Trophoblast cell (in vitro differentiated cells and primary cell): ENCODE data around the gene PCSK7.

Experiments used
- DNase-seq, 2 donors: peaks; one replicate each; pipeline ENCODE4 v3.0.0-alpha.2; 2016
- H2AFZ ChIP-seq: 2 replicates; pipeline ENCODE4 v1.6.1; 2013; ENCODE audit warnings: low read length, moderate library complexity, mild to moderate bottlenecking; ENCODE audit not compliant: insufficient read depth, poor library complexity
- H2AK5ac ChIP-seq: 2 replicates; pipeline ENCODE4 v1.6.1; 2013; ENCODE audit warnings: mild to moderate bottlenecking, low read length
- H2BK120ac ChIP-seq: 2 replicates; pipeline ENCODE4 v1.6.1; 2013; ENCODE audit warnings: low read length, mild to moderate bottlenecking, moderate library complexity; ENCODE audit not compliant: insufficient read depth, poor library complexity
- H2BK12ac ChIP-seq: 2 replicates; pipeline ENCODE4 v1.6.1; 2013; ENCODE audit warnings: mild to moderate bottlenecking, low read length, moderate library complexity
- H2BK5ac ChIP-seq: 2 replicates; pipeline ENCODE4 v1.6.1; 2013; ENCODE audit warnings: low read length, low read depth, moderate library complexity, mild to moderate bottlenecking; ENCODE audit not compliant: poor library complexity
- H3K14ac ChIP-seq: 2 replicates; pipeline ENCODE4 v1.6.1; 2013; ENCODE audit warnings: mild to moderate bottlenecking, low read length
- H3K18ac ChIP-seq: 2 replicates; pipeline ENCODE4 v1.6.1; 2013; ENCODE audit warnings: mild to moderate bottlenecking, low read length
- H3K23ac ChIP-seq: 2 replicates; pipeline ENCODE4 v1.6.1; 2013; ENCODE audit warnings: low read length
- H3K27ac ChIP-seq: 2 replicates; pipeline ENCODE4 v1.5.1; 2013; ENCODE audit warnings: low read depth, mild to moderate bottlenecking, inconsistent platforms, low read length, moderate library complexity
- H3K27me3 ChIP-seq: 2 replicates; pipeline ENCODE4 v1.6.1; 2013; ENCODE audit warnings: inconsistent platforms, mild to moderate bottlenecking, low read length, moderate library complexity; ENCODE audit not compliant: insufficient read depth
- H3K36me3 ChIP-seq, 2 experiments: 1 replicate in 1 of 2; 2 replicates in 1 of 2; pipeline ENCODE4 v1.6.1; 2013; ENCODE audit warnings: low read length in 2 of 2, mild to moderate bottlenecking in 2 of 2, moderate library complexity in 1 of 2; ENCODE audit not compliant: insufficient read depth in 2 of 2, control insufficient read depth in 1 of 2
- H3K4ac ChIP-seq: 2 replicates; pipeline ENCODE4 v1.6.1; 2013; ENCODE audit warnings: low read depth, mild to moderate bottlenecking, low read length, moderate library complexity
- H3K4me1 ChIP-seq, 2 experiments: 1 replicate in 1 of 2; 2 replicates in 1 of 2; pipeline ENCODE4 v1.6.1; 2013; ENCODE audit warnings: low read length in 2 of 2, mild to moderate bottlenecking in 2 of 2, moderate library complexity in 1 of 2; ENCODE audit not compliant: insufficient read depth in 2 of 2, control insufficient read depth in 1 of 2
- H3K4me2 ChIP-seq: 2 replicates; pipeline ENCODE4 v1.6.1; 2013; ENCODE audit warnings: inconsistent platforms, mild to moderate bottlenecking, low read length, moderate library complexity
- H3K4me3 ChIP-seq: 2 replicates; pipeline ENCODE4 v1.5.1; 2013; ENCODE audit warnings: mild to moderate bottlenecking, low read depth, low read length, inconsistent platforms
- H3K79me1 ChIP-seq: one replicate; pipeline ENCODE4 v1.6.1; 2013; ENCODE audit warnings: low read length
- H3K79me2 ChIP-seq: 2 replicates; pipeline ENCODE4 v1.6.1; 2013; ENCODE audit warnings: low read length, mild to moderate bottlenecking; ENCODE audit not compliant: control insufficient read depth, insufficient read depth, poor library complexity
- H3K9ac ChIP-seq: 2 replicates; pipeline ENCODE4 v1.6.1; 2013; ENCODE audit warnings: mild to moderate bottlenecking, low read length
- H3K9me3 ChIP-seq: 2 replicates; pipeline ENCODE4 v1.6.1; 2013; ENCODE audit warnings: low read depth, mild to moderate bottlenecking, control low read depth, inconsistent platforms, low read length; ENCODE audit not compliant: insufficient read depth
- H4K12ac ChIP-seq: 2 replicates; pipeline ENCODE4 v1.6.1; 2013; ENCODE audit warnings: low read depth, mild to moderate bottlenecking, low read length, moderate library complexity
- H4K8ac ChIP-seq: 2 replicates; pipeline ENCODE4 v1.6.1; 2013; ENCODE audit warnings: low read depth, mild to moderate bottlenecking, low read length, moderate library complexity
- H4K91ac ChIP-seq: one replicate; pipeline ENCODE4 v1.6.1; 2013; ENCODE audit warnings: low read depth, mild to moderate bottlenecking, low read length, moderate library complexity
- WGBS: extraction: QIAGEN DNeasy Blood & Tissue Kit; methylation state at CpG from one replicate; pipeline ENCODE4 v1.1.7; 2013; ENCODE audit warnings: missing lambda C conversion rate; ENCODE audit not compliant: insufficient read length, insufficient coverage; ENCODE audit errors: extremely low coverage; 5-methylcytosine and 5-hydroxymethylcytosine counted together

The PCSK7 gene

GRCh38 chr11:117223741-117224689 lies 7.9 kb downstream of the PCSK7 start:
- Histone ChIP-seq H3K9me3 (no peaks in the 10 kb centered on the region), H4K91ac (no peak overlapping the region), H2BK12ac (no peak overlapping the region), H3K27ac (no peak overlapping the region), H3K79me1 (no peaks in the 10 kb centered on the region), H3K18ac (no peak overlapping the region), H3K4me2 (no peak overlapping the region), H4K8ac (no peak overlapping the region), H3K23ac (no peak overlapping the region), H2BK120ac (no peak overlapping the region), H3K36me3 (peaks cover 64 to 73% of the 10 kb centered on the region in 2 experiments), H4K12ac (no peak overlapping the region), H3K4me1 (peaks cover 0 to 5% of the 10 kb centered on the region in 2 experiments), H2AK5ac (no peak overlapping the region), H3K79me2 (peaks cover 2% of the 10 kb centered on the region), H3K9ac (no peak overlapping the region), H3K14ac (no peak overlapping the region), H3K27me3 (no peaks in the 10 kb centered on the region), H3K4ac (no peak overlapping the region), H2BK5ac (no peak overlapping the region), H2AFZ (no peak overlapping the region), H3K4me3 (no peak overlapping the region)
- DNase-seq = no peak
- WGBS = no CpG with 5 or more reads among the region's 17 CpGs

- H3K9ac ChIP-seq = no peak overlapping the region
- H2AK5ac ChIP-seq = no peak overlapping the region
- H3K23ac ChIP-seq = no peak overlapping the region
- H3K27me3 ChIP-seq = no peaks in the 10 kb centered on the region
- no peak overlapping the region for H4K12ac ChIP-seq
- H2BK120ac ChIP-seq = no peak overlapping the region
- no CpG with 5 or more reads among the region's 14 CpGs for WGBS
- H3K14ac ChIP-seq = no peak overlapping the region
- no peak overlapping the region for H3K18ac ChIP-seq
- no peak overlapping the region for H2BK5ac ChIP-seq
- no peak overlapping the region for H3K4me2 ChIP-seq
- no peak overlapping the region for H3K4ac ChIP-seq
- no peak overlapping the region for H3K4me3 ChIP-seq
- H3K9me3 ChIP-seq = no peaks in the 10 kb centered on the region
- H2AFZ ChIP-seq = no peak overlapping the region
- H3K79me1 ChIP-seq = no peaks in the 10 kb centered on the region
- peaks cover 66 to 73% of the 10 kb centered on the region in 2 experiments for H3K36me3 ChIP-seq
- no peak overlapping the region for H2BK12ac ChIP-seq
- DNase-seq = peak in 1 of 2 donors; percentile 33
- H4K8ac ChIP-seq = no peak overlapping the region
- peaks cover 2% of the 10 kb centered on the region for H3K79me2 ChIP-seq
- H3K27ac ChIP-seq = no peak overlapping the region
- H4K91ac ChIP-seq = no peak overlapping the region
- peaks cover 0 to 5% of the 10 kb centered on the region in 2 experiments for H3K4me1 ChIP-seq
These were observed 8.7 kb downstream of the PCSK7 start for GRCh38 chr11:117222991-117223740.

GRCh38 chr11:117221775-117222517 lies 9.9 kb downstream of the PCSK7 start:
- no peak overlapping the region for H2AK5ac ChIP-seq
- H3K4ac ChIP-seq = no peak overlapping the region
- H3K36me3 ChIP-seq = peaks cover 62 to 74% of the 10 kb centered on the region in 2 experiments
- H4K8ac ChIP-seq = no peak overlapping the region
- H3K4me3 ChIP-seq = no peak overlapping the region
- no peaks in the 10 kb centered on the region for H3K9me3 ChIP-seq
- no peak for DNase-seq
- no peaks in the 10 kb centered on the region for H3K27me3 ChIP-seq
- H3K4me1 ChIP-seq = peaks cover 0 to 5% of the 10 kb centered on the region in 2 experiments
- no peak overlapping the region for H2BK120ac ChIP-seq
- H3K79me2 ChIP-seq = peaks cover 2% of the 10 kb centered on the region
- no peak overlapping the region for H3K14ac ChIP-seq
- no CpG with 5 or more reads among the region's 7 CpGs for WGBS
- H4K12ac ChIP-seq = no peak overlapping the region
- no peak overlapping the region for H3K4me2 ChIP-seq
- no peak overlapping the region for H3K27ac ChIP-seq
- H4K91ac ChIP-seq = no peak overlapping the region
- H3K23ac ChIP-seq = no peak overlapping the region
- no peak overlapping the region for H2BK5ac ChIP-seq
- no peaks in the 10 kb centered on the region for H3K79me1 ChIP-seq
- H2BK12ac ChIP-seq = no peak overlapping the region
- H3K18ac ChIP-seq = no peak overlapping the region
- H3K9ac ChIP-seq = no peak overlapping the region
- no peak overlapping the region for H2AFZ ChIP-seq
